H1 (cell line): Measurements from ENCODE around the gene TGM2. TPM values are rescaled to one million over a fixed set of nuclear protein-coding genes. Genes with fewer than 3 reads are reported as not detected.

ENCODE experiments used
- GABPA ChIP-seq: IDR thresholded peaks from 2 replicates; pipeline ENCODE4 v1.6.1; 2011; ENCODE audit warnings: mild to moderate bottlenecking, low read length, moderate library complexity, borderline replicate concordance; ENCODE audit not compliant: insufficient read depth
- POU5F1 ChIP-seq: IDR thresholded peaks from 2 replicates; pipeline ENCODE4 v1.6.1; 2011; ENCODE audit warnings: low read depth, mild to moderate bottlenecking, low read length, moderate library complexity
- RFX5 ChIP-seq: IDR thresholded peaks from 2 replicates; pipeline ENCODE4 v1.6.1; 2011; ENCODE audit warnings: low read depth, low read length, improper control_type of control experiment, borderline replicate concordance
- polyA plus RNA-seq, 7 experiments: library from polyadenylated mRNA; depleted of rRNA in 3 of 7; stranded (reverse) in 5 of 7; unstranded in 2 of 7; fragments of >200 nt in 5 of 7; fragments of 200-250 nt in 2 of 7; gene quantifications; 1 replicate in 5 of 7; 2 replicates in 1 of 7; 4 replicates in 1 of 7; pipeline versions ENCODE4 v1.2.1 to v1.2.3, GENCODE V29; 2011 to 2013; ENCODE audit warnings: missing spikeins in 2 of 7, mixed read lengths in 2 of 7
- total RNA-seq: library from RNA; stranded (reverse); fragmentation: NEBNext Ultra II Directional; extraction: Animal tissue kit (Norgen Biotek cat#: 25700); gene quantifications from 2 replicates; pipeline ENCODE4 v1.2.1, GENCODE V29; 2021

Gene TGM2
- total and polyA plus RNA-seq, 2 of the 8 experiments (the other 6 are each of a cell fraction or from before 2014, with no cell fraction given): 0.86 to 1.0 TPM

DNA sequence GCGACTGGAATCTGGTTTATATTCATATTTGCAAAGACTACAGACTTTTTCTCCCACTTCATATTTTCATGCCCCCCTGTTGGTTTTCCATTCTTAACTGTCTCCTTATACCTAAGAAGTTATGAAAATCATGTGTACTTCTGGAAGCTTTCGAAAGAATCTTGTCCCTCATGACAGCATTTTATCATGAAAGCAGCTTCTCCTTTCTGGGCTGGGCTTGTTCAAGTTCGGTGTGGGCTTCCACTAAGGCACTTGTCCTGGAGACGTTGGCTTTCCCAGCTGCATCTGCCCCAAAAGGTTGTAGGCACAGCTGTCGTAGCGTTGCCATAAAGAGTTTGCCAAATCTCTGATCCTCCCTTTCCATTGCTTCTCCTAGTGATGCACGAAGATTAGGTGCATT lies 75.0 kb downstream of the TGM2 start (continued):
- TF ChIP-seq POU5F1 (no peak), RFX5 (no peak), GABPA (no peak)
- TF ChIP-seq, all 59 proteins: peak for 0
